Measurements from ENCODE around the gene C22orf42. TPM values are rescaled to one million over a fixed set of nuclear protein-coding genes. Genes with fewer than 3 reads are reported as not detected.
A peak's percentile ranks its signal among the peaks of the same experiment; 100 is the strongest.
"Not testable (repeated sequence)": the region's sequence is repeated elsewhere in the genome, so short reads cannot be mapped to it uniquely, and the experiment has no call there.

The C22orf42 gene
- total RNA-seq, 1 donor from 2014 or later, result not detected

DNA sequence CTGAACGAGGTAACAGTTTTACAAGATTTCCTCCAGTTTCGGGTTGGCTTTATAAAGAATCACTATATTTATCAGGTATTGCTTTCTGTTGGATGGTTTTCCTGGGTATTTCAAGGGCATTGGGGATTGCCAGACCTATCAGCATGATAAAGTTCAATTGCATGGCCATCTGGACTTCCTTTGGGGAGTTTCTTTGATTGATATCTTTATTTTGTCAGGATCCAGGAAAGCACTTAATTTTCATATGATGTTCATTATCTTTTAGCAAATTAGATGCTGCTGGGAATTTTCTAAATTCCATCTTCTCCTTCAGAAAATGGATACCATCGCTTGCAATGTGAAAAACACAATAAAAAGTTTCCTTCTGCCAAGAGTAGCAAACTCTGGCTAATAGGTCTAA lies 24.5 kb upstream of the C22orf42 start:
- DNase-seq, result no peak

DNA sequence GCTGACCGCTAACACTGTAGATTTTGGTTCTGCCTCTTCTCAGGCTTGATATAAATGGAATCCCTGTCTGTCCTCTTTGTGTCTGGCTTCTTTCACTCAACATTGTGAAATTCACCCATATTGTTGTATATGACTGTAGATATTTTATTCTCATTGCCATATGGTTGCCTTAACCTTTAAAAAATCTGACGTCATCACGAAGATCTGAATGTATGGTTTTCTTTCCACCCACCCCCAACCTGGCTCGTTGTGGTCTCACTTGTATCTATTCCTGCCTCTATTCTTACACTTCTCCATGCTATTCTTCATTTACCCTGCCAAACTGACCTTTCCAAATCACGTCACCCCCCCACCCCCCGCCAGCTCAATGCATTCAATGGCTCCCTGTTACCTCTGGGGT lies 21.9 kb upstream of the C22orf42 start:
- no peak for DNase-seq

DNA sequence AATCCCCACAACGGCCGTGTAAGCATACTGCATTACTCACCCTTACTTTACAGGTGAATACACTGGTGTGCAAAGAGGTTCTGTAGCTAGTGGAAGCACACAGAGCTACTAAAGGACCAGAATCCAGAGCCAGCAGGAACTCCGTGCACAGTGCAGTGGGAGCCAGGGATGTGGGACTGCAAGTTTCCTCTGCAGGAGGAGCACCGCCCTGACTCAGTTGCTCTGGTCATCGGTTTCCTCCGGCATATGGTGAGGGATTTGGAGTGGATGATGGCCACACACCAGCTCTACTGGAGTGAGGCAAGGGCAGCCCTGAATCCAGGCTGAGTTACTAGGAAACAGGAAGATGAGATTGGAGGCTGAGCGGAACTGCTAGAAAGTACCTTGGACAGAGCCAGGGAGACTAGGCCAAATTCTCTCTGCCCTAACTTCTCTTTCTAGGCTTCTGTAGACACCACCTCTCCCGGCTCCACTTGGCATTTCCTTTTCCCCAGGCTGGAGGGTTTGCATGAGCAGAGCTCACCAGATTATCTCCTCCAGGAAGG lies 18.2 kb upstream of the C22orf42 start:
- DNase-seq, result no peak

- DNase-seq, result no peak
Measured at GRCh38 chr22:32175683-32176644, 16.9 kb upstream of the C22orf42 start.

DNA sequence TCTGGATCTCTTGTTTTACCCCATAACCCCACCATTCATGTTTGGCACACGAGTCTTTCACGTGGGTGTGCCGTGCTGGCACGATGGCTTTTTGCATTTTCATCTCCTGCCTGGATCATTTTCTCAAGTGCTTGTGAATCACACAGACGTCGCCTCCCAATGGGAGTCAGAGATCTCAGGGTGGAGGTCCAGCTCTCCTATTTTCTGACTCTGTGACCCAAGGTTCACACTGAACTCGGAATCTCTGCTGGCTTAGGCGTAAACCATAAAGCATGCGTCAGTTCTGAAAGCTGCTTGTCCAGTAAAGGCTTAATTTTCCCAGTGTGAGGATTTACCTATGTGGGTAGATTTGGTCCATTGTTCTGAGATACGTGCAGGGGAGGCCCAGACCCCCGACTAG lies 16.0 kb upstream of the C22orf42 start:
- DNase-seq, result no peak

GRCh38 chr22:32165681-32166080 lies 6.6 kb upstream of the C22orf42 start:
- DNase-seq, result no peak

- no peak for DNase-seq
Measured at GRCh38 chr22:32164075-32164860, 5.2 kb upstream of the C22orf42 start.

DNA sequence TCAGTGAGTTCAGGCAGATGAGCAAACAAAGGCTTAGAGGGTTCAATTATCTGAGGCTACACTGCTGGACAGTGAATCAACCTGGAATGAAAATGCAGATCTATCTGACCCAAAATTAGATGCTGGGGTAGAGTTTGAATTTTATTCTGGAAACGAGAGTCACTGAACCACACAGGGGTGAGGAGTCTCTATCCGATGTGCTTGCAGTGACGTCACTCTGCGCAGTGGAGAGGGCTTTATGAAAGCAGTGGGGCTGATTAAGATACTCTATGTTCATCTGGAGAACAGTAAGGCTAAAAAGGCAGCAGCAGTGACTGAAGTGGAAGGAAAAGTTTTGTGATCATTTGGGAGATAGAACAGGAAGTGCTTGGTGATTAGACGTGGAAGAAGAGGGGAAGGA lies 1.3 kb upstream of the C22orf42 start:
- DNase-seq, result not testable (repeated sequence)

DNA sequence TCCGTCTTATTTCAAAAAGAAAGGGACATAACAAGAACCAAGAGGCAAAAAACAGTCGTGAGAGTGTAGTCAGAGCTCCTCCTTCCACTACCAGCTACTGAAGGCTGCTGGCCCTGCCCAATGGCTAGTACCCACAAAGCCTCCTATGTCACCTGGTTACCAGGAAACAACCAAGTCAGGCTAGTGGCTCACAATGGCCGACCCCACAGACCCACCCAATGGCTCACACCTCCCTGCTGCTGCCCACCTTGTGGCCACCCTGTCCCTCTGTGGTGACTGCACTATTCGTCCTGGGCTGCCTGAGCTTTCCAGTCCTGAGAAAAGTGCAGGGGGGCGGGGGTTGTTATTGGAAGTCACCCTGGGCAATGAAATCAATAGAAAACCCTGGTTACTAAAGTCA lies 1.5 kb downstream of the C22orf42 start:
- DNase-seq, result not testable (repeated sequence)

DNA sequence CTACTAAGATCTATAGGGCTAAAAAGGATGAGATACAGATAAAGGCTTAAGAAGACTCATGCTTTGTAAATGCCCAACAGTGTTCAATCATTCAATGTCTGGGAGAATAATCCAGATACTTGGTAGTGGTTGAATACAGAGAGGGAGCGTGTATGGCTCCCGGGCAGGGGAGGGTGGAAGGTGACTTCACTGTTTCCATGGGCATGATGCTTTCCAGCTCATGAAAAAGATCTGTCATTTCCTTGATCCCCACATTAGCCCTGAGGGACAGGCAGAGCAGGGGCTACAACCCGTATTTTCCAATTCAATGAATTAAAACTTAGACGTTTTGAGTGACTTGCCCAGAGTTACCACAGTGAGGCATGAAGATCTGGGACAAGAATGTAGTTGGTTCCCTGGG lies 4.4 kb downstream of the C22orf42 start:
- not testable (repeated sequence) for DNase-seq

GRCh38 chr22:32151641-32152040 lies 7.5 kb downstream of the C22orf42 start:
- DNase-seq, result not testable (repeated sequence)

GRCh38 chr22:32150647-32151046 lies 8.5 kb downstream of the C22orf42 start:
- not testable (repeated sequence) for DNase-seq

DNA sequence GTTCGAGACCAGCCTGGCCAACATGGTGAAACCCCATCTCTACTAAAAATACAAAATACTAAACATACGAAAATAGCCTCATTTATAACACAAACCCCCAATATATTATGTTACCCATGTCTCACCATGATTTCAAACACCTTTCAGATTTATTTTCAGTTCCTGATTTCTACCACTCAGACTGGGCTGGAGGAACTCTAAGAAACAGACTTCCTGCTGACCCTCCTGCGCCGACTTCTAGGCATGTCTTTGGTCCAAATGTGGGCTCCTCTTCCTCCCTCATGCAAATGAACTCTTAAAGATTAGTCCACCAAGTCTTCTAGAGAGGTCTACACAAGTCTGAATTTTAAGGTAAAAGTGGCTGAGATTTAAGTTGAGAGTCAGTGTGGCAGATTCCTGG lies 10.7 kb downstream of the C22orf42 start:
- DNase-seq, result not testable (repeated sequence)

DNA sequence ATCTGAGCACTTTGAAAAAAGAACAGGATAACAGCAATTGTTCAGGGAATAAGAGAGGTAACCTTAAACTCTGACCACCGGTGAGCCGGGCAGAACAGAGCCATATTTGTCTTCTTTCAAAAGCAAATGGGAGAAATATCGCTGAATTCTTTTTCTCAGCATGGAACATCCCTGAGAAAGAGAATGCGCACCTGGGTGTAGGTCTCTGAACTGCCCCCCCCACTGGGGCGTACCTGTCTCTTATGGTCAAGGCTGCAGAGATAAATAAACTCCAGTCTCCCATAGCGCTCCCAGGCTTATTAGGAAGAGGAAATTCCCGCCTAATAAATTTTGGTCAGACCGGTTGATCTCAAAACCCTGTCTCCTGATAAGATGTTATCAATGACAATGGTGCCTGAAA lies 12.0 kb downstream of the C22orf42 start:
- DNase-seq, result not testable (repeated sequence)

DNA sequence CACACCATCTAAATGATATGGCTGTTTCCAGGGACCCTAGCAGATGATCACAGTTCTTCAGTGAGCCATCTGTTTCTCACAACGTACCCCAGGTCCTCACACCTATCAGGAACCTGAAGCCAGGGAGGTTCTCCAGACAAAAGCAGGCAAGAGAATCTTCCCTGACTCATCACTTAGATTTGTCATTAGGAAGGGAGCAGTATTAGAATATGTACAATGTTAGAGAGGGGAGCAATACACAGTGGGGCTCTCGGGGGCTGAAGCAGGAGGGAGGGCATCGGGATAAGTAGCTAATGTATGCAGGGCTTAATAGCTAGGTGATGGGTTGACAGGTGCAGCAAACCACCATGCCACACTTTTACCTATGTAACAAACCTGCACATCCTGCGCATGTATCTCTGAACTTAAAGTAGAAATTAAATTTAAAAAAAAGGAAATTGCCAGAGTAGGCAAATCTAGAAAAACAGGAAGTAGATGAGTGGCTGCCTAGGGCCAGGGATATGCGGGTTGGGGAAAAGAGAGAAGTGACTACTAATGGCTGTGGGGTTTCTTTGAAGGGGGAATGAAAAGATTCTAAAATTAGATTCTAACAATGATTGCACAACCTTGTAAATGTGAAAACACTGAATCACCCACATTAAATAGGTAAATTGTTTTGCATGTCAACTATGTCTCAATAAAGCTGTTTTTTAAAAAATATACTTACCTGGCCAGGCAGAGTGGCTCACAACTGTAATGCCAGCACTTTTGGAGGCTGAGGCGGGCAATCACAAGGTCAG lies 14.4 kb downstream of the C22orf42 start:
- no peak for DNase-seq

DNA sequence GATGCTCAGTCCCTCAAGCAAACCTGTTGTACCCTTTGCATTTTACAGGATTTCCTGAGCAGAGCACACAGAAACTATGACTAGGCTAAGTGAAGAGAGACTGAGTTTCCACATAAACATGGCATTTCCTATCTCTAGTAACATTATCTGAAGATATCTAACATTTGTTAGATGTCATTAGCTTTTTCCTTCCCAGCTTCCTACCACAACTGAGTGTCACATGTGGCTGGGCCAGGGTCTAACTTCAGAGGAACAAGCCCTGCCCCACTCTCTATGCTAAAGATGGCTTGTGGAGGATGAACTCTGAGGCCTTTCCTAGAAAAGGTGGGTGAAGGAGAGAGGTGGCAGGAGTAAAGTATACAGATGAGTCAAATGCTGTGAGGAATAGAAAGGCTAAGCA lies 16.5 kb downstream of the C22orf42 start:
- DNase-seq, result peak; percentile 27

DNA sequence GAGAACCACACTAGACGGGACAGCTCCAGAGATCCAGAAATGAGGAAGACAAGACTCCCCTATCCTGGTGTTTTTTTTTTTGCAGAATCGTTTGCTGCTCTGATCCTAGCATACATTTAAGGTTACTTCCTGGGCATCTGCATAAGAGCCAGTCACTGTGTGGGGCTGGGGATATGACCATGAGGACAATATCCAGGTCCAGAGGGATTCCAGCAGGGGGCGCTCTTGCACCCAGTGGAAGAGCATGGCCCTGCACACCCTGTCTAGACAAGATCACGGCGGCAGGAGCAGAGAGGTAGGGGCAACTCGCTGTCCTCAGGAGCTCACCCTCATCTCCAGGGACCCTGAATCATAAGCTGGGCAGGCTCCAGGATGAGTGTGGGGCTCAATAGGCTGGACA lies 18.4 kb downstream of the C22orf42 start:
- DNase-seq, result not testable (repeated sequence)

DNA sequence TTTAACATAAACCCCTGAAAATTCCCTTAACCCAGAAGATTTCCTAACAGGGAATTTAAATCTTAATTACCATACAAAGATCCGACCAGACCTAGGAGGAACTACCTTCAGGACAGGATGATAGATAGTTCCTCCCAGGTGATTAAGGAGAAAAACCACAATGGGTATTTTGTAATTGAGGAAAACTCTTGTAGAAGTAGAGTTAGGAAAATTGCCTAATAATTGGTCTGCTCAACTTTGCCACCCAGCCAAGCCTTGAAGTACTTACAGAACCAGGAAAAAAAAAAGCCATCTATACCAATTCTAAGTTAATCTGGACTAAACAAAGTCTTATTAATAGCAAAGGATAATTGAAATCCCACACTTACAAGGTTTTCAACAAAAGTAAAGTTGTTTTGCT lies 20.5 kb downstream of the C22orf42 start:
- DNase-seq, result not testable (repeated sequence)

DNA sequence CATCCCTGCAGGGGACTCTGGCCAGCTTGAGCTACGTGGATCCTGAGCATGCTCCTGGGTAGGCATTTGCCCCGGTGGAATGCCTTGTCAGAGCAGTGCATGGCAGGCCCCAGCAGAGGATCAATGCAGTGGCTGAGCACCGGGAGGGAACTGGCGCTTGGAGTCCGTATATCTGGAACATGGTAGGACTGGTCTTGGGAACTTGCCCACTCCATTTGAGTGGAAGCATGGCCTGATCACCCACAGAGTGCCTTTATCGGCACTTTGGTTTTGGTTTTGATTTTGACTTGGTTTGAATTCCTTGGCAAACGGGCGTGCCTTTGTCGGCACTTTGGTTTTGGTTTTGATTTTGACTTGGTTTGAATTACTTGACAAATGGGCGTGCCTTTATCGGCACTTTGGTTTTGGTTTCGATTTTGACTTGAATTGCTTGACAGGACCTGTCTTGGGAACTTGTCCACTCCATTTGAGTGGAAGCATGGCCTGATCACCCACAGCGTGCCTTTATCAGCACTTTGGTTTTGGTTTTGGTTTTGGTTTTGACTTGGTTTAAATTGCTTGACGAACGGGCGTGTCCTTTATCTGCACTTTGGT lies 21.3 kb downstream of the C22orf42 start:
- DNase-seq, result not testable (repeated sequence)

GRCh38 chr22:32136881-32137280 lies 22.2 kb downstream of the C22orf42 start:
- DNase-seq, result peak; percentile 20

DNA sequence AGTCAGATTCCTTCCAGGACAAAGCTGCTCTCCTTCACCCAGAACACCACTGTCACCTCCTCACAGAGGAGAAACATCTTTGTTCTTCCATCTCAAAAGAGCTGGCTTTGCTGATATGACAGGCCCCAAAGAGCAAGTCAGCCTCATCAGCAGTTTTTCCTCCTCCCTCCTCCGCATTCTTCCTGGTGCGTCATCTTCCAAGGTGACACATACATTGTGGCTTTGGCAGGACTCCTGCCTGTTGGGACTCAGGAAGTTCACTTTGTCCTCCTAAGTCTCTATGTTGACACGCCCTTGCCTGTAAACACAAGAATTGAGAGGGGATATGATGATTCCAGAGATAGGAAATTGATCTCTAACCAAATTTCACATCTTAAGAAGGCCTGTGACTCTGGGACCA lies 23.1 kb downstream of the C22orf42 start:
- DNase-seq, result peak; percentile 68

- not testable (repeated sequence) for DNase-seq
Measured at GRCh38 chr22:32134796-32135195, 24.3 kb downstream of the C22orf42 start.

Data from dermis blood vessel endothelial cell (primary cell).